ENCODE data around the gene TAS2R40.

GRCh38 chr7:143250822-143251221, 29.0 kb downstream of the TAS2R40 start:
- TF ChIP-seq CTCF (conservative IDR thresholded peaks at IDR 0.05 in 1 of 2, IDR thresholded peaks at IDR 0.05 in 1 of 2; ENCODE audit: low read depth in 1 of 2, low read length in 2 of 2) (no peak), EZH2 (IDR thresholded peaks at IDR 0.05; ENCODE audit: low read length, missing control alignments) (no peak)

All from fibroblast of lung (primary cell).